CD14-positive monocyte (primary cell): ENCODE measurements around the gene LRRC4B. TPM values are rescaled to one million over a fixed set of nuclear protein-coding genes. Genes with fewer than 3 reads are reported as not detected.

Experiments
- DNase-seq, 3 donors: peaks; one replicate each; pipeline ENCODE4 v3.0.0-alpha.2; 2011 to 2022
- H2AFZ ChIP-seq: 2 replicates; pipeline ENCODE4 v1.6.0; 2012; ENCODE audit warnings: mild to moderate bottlenecking, low read depth, low read length, inconsistent platforms; ENCODE audit not compliant: insufficient read depth, poor library complexity, severe bottlenecking
- H3K27ac ChIP-seq, 2 donors: 1 replicate in 1 of 2; 2 replicates in 1 of 2; pipeline ENCODE4 v1.5.1; 2012 to 2013; ENCODE audit warnings: low read length in 2 of 2, control low read depth in 1 of 2, inconsistent platforms in 1 of 2, low read depth in 1 of 2, mild to moderate bottlenecking in 1 of 2
- H3K27me3 ChIP-seq, 2 donors: one replicate each; pipeline versions ENCODE4 v1.6.0 to v1.6.1; 2011 to 2013; ENCODE audit warnings: low read length in 2 of 2; ENCODE audit not compliant: control insufficient read depth in 2 of 2, insufficient read depth in 2 of 2
- H3K36me3 ChIP-seq, 2 donors: replicated peaks in 1 of 2; 1 replicate in 1 of 2; 2 replicates in 1 of 2; pipeline versions ENCODE4 v1.5.1 to v1.6.1; 2012 to 2013; ENCODE audit warnings: low read length in 2 of 2, control low read depth in 1 of 2, inconsistent platforms in 1 of 2, mild to moderate bottlenecking in 1 of 2; ENCODE audit not compliant: insufficient read depth in 2 of 2, control insufficient read depth in 1 of 2
- H3K4me1 ChIP-seq, 2 donors: 1 replicate in 1 of 2; 2 replicates in 1 of 2; pipeline versions ENCODE4 v1.5.1 to v1.6.1; 2012 to 2013; ENCODE audit warnings: low read length in 2 of 2, control low read depth in 1 of 2, inconsistent platforms in 1 of 2, mild to moderate bottlenecking in 1 of 2, moderate library complexity in 1 of 2; ENCODE audit not compliant: insufficient read depth in 2 of 2, control insufficient read depth in 1 of 2
- H3K4me2 ChIP-seq: replicated peaks from 2 replicates; pipeline ENCODE3; 2012; ENCODE audit warnings: low read length, moderate library complexity, mild to moderate bottlenecking; ENCODE audit not compliant: poor library complexity, severe bottlenecking; ENCODE audit errors: extremely low read depth
- H3K4me3 ChIP-seq, 3 experiments: fragments of 200-600 bp in 1 of 3; sonication (generic) in 1 of 3; replicated peaks in 1 of 3; 1 replicate in 2 of 3; 2 replicates in 1 of 3; pipeline ENCODE4 v1.5.1; 2011 to 2013; ENCODE audit warnings: low read length in 3 of 3, mild to moderate bottlenecking in 3 of 3, control low read depth in 2 of 3, low read depth in 2 of 3, inconsistent platforms in 1 of 3, moderate library complexity in 1 of 3
- H3K79me2 ChIP-seq: 2 replicates; pipeline ENCODE4 v1.6.0; 2012; ENCODE audit warnings: mild to moderate bottlenecking, control low read depth, inconsistent platforms, low read length, moderate library complexity; ENCODE audit not compliant: insufficient read depth
- H3K9ac ChIP-seq: 2 replicates; pipeline ENCODE4 v1.6.0; 2017; ENCODE audit warnings: low read length, mild to moderate bottlenecking; ENCODE audit not compliant: insufficient read depth, poor library complexity, severe bottlenecking
- H3K9me3 ChIP-seq, 2 donors: replicated peaks in 1 of 2; 1 replicate in 1 of 2; 2 replicates in 1 of 2; pipeline versions ENCODE4 v1.5.1 to v1.6.1; 2012 to 2013; ENCODE audit warnings: low read length in 2 of 2, control low read depth in 1 of 2; ENCODE audit not compliant: control insufficient read depth in 1 of 2, insufficient read depth in 1 of 2
- H4K20me1 ChIP-seq: 2 replicates; pipeline ENCODE4 v1.6.0; 2012; ENCODE audit warnings: mild to moderate bottlenecking, low read length, control low read depth, moderate library complexity; ENCODE audit not compliant: insufficient read depth
- H3K27ac Mint-ChIP-seq, 7 donors: one replicate each; pipeline ENCODE4 v1.8.0; 2020; ENCODE audit warnings: mild to moderate bottlenecking in 7 of 7, mixed read lengths in 7 of 7, moderate library complexity in 6 of 7, inconsistent platforms in 2 of 7
- H3K27me3 Mint-ChIP-seq, 3 donors: one replicate each; pipeline ENCODE4 v1.8.0; 2021 to 2022; ENCODE audit warnings: low read depth in 3 of 3, mild to moderate bottlenecking in 3 of 3, mixed read lengths in 3 of 3, moderate library complexity in 3 of 3, inconsistent platforms in 1 of 3
- H3K36me3 Mint-ChIP-seq, 2 donors: one replicate each; pipeline ENCODE4 v1.8.0; 2020; ENCODE audit warnings: mixed read lengths in 2 of 2, inconsistent platforms in 1 of 2, mild to moderate bottlenecking in 1 of 2
- H3K4me1 Mint-ChIP-seq: one replicate; pipeline ENCODE4 v1.8.0; 2020; ENCODE audit warnings: mild to moderate bottlenecking, mixed read lengths
- H3K4me3 Mint-ChIP-seq, 2 donors: one replicate each; pipeline ENCODE4 v1.8.0; 2020; ENCODE audit warnings: mild to moderate bottlenecking in 2 of 2, mixed read lengths in 2 of 2, moderate library complexity in 1 of 2
- H3K9me3 Mint-ChIP-seq, 7 donors: one replicate each; pipeline ENCODE4 v1.8.0; 2020 to 2022; ENCODE audit warnings: mixed read lengths in 7 of 7, mild to moderate bottlenecking in 6 of 7, moderate library complexity in 6 of 7, inconsistent platforms in 2 of 7
- CTCF ChIP-seq: fragments of 200-600 bp; IDR thresholded peaks from one replicate; pipeline ENCODE4 v1.8.0; 2022; ENCODE audit warnings: antibody characterized with exemption, mild to moderate bottlenecking
- WGBS: methylation state at CpG from one replicate; pipeline ENCODE4 v1.1.5; 2013; ENCODE audit warnings: missing lambda C conversion rate; ENCODE audit not compliant: insufficient coverage; 5-methylcytosine and 5-hydroxymethylcytosine counted together
- intact Hi-C, 2 donors: fragments of 100-400 bp; cut with micrococcal nuclease; formaldehyde crosslinking; loops; one replicate each; pipeline versions ENCODE4 v1.15.0 to v1.15.1; 2023
- polyA plus RNA-seq, 3 donors: library from polyadenylated mRNA; depleted of rRNA in 1 of 3; unstranded in 2 of 3; stranded (reverse) in 1 of 3; fragments of 300-500 nt in 2 of 3; fragments of >200 nt in 1 of 3; fragmentation: Illumina TruSeq in 2 of 3; gene quantifications; 1 replicate in 2 of 3; 2 replicates in 1 of 3; pipeline ENCODE4 v1.2.3, GENCODE V29; 2012 to 2021

The LRRC4B gene
- polyA plus RNA-seq, 3 donors = not detected

DNA sequence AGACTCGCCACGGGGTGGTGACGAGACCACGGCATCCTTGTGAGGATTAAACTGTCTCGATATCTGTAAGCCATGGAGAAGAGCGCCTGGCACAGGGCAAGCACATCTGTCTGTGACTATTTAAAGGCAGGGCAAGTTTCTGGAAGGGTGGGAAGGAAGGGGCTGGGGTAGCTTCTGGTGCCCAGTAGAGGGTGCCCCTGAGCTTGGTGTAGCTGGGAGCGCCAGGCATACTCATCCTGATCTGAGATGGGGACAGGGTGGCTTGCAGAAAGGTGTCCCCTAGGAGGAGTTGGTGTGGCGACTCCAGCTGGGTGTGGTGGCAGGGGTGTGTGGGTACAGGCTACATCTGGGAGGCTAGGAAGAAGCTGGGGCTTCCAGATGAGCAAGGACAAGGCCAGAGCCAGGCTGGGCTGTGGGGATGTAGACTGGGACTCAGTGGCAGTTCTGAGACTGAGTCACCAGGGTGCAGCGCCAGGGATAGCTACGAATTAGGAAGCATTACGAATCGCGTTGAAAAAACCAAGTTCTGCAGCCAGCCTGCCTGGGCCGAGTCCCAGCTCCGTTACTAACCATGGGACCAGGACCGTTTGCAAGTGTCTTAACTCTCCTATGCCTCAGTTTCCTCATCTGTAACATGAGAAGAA is 31.5 kb downstream of the LRRC4B start:
- no peaks in the 10 kb centered on the region for H3K79me2 ChIP-seq
- intact Hi-C loops = loop anchor here in 1 of 2 donors (10.0 kb wide), 1 partner anchor 248 kb away; no protein-coding TSS in a partner anchor
- H3K27me3 ChIP-seq = no peaks in the 10 kb centered on the region
- H3K36me3 ChIP-seq = no peaks in the 10 kb centered on the region
- TF ChIP-seq CTCF = no peak
- Mint-ChIP-seq H3K9me3 (peaks cover 7 to 19% (median 13%) of the 10 kb centered on the region in 7 donors), H3K36me3 (no peaks in the 10 kb centered on the region), H3K27me3 (peaks cover 1 to 10% (median 10%) of the 10 kb centered on the region in 3 donors), H3K27ac (no peak overlapping the region), H3K4me3 (no peak overlapping the region), H3K4me1 (no peaks in the 10 kb centered on the region)
- WGBS = 91% methylated on average over 16 of the region's 16 CpGs
- H3K4me1 ChIP-seq = no peaks in the 10 kb centered on the region
- no peak overlapping the region for H2AFZ ChIP-seq
- no peak overlapping the region for H3K4me2 ChIP-seq
- H3K4me3 ChIP-seq = no peak overlapping the region
- H3K9ac ChIP-seq = no peak overlapping the region
- H3K27ac ChIP-seq = no peak overlapping the region
- H3K9me3 ChIP-seq = peaks cover 7 to 16% of the 10 kb centered on the region in 2 donors
- DNase-seq = no peak
- H4K20me1 ChIP-seq = no peaks in the 10 kb centered on the region

DNA sequence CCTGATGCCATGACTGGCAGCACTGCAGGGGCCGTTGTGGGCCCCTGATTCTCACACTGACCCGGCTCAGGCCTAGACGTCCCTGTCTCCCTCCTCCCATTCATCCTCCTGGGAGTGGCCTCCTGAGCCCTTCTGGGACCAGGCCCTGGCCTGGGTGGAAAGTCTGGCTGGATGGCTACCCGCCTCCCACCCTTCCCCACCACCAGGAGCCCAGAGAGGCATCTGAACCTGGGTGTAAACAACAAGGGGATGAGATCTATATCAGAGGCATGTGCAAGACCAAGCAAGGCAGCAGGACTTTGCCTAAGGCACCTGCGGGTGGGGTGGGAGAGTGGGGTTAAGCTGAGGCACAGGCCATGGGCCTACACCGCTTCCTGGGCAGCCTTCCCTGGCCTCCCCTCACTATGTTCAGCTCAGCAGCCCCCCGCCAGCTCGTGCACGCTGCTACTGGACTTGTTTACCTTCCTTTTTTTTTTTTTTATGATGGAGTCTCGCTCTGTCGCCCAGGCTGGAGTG is 32.5 kb downstream of the LRRC4B start:
- Mint-ChIP-seq H3K4me1 (no peaks in the 10 kb centered on the region), H3K27ac (no peak overlapping the region), H3K27me3 (peaks cover 4 to 13% (median 10%) of the 10 kb centered on the region in 3 donors), H3K9me3 (peaks cover 5 to 22% (median 13%) of the 10 kb centered on the region in 7 donors), H3K4me3 (no peak overlapping the region), H3K36me3 (no peaks in the 10 kb centered on the region)
- 91% methylated on average over 6 of the region's 11 CpGs for WGBS
- Histone ChIP-seq H3K4me1 (no peaks in the 10 kb centered on the region), H3K4me3 (no peak overlapping the region), H3K36me3 (no peaks in the 10 kb centered on the region), H3K79me2 (no peaks in the 10 kb centered on the region), H3K27me3 (no peaks in the 10 kb centered on the region), H3K27ac (no peak overlapping the region), H3K9ac (no peak overlapping the region), H3K9me3 (peaks cover 7 to 16% of the 10 kb centered on the region in 2 donors), H2AFZ (no peak overlapping the region), H4K20me1 (no peaks in the 10 kb centered on the region), H3K4me2 (no peak overlapping the region)
- TF ChIP-seq CTCF = no peak
- no peak for DNase-seq
- intact Hi-C loops = loop anchor here in 1 of 2 donors (10.0 kb wide), 1 partner anchor 249 kb away; no protein-coding TSS in a partner anchor
